Activated CD4-positive, alpha-beta T cell treated with anti-CD3 and anti-CD28 coated beads, Interleukin-2, amount 50 U/mL, for 16 hours (primary cell): ENCODE data around the gene NQO1.

ENCODE experiments used
- DNase-seq: peaks from one replicate; pipeline ENCODE4 v3.0.0-alpha.2; 2020

The NQO1 gene

DNA sequence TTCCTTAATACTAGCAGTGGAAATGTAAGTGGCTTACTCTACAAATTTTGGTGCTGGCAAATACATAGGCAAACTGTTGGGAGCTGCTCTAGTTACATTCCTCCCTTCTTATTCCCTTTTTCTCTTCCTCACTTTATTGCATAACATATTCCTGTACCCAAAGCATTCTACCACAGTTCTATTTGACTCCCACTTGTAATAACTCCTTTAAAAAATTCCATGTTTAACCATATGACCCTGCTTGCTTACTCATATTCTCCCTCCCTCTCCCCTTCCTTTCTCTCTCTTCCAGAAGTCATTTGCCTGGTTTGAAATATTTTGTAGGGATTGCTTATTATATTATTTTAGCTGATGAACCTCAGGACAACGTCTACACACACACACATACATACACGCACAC is 22.7 kb downstream of the NQO1 start:
- no peak for DNase-seq

DNA sequence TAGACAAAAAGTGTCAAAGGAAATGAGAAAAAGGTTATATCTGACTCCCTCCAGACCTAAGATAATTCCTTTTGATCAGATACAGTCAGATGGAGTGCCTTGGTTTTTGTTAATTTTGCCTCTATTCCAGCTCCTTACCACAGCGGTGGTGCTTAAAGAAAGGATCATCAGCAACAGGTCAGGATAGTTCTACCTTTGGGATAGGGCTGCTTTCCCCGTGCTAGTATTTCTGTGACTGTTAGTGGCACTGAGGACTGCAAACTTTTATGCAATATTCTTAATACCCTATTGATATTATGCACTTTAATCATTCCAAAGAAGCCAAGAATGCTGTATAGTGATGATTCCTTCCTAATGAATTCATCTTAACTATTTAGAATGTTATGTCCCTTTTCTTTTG is 24.5 kb downstream of the NQO1 start:
- DNase-seq, result no peak

DNA sequence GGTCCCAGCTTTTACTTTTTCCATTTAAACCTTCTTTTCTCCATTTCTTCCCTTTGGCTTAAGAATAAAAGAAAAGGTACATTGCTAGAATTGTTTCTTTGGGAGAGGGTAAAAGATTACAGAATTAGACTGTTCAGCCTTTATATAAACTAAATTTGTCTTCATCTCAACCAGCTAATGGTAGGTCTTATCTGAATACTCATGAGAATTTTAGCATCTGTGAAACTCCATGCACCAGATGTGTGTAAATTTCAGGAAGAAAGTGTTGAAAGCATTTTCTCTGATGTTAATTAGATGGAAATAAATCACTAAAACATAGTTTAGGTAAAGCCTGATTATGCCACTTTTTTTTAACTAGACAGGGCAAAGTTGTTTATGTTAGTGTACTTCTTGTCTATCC is 24.9 kb downstream of the NQO1 start:
- DNase-seq, result no peak

DNA sequence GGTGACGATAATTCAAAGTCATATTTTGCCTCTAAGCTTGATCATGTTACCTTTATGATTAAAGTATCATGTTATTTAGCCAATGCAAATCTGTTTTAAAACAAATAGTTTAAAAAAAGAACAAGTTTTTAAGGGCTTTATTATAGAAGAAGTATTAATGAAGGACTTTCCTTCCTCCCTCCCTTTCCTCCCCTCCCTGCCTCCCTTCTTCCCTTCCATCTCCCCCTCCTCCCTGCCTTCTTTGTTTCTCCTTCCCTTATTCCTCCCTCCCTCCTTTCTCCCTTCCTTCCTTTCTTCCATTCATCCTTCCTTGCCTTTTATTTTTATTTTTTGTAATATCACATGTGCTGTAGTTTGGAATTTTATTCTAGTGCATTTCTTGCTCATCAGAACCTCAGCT is 26.4 kb downstream of the NQO1 start:
- DNase-seq, result no peak

DNA sequence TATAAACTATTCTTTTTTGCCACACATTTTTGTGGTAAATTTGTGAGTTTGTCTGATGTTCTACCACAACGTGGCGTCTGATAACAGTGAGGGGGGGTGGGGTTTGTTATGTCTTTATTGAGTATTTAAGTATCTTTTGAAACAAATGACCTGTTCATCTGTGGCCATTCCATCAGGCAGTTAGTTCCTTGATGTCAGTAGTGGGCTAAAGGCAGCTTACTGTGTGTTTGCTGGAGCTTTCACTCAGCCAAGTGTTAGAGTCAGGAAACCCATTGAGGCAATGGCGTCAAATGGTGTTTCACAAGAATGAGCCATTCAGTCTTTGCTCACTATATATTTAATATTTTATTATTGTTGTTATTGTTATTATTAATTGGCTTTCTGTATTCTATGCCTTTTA is 28.0 kb downstream of the NQO1 start:
- no peak for DNase-seq

DNA sequence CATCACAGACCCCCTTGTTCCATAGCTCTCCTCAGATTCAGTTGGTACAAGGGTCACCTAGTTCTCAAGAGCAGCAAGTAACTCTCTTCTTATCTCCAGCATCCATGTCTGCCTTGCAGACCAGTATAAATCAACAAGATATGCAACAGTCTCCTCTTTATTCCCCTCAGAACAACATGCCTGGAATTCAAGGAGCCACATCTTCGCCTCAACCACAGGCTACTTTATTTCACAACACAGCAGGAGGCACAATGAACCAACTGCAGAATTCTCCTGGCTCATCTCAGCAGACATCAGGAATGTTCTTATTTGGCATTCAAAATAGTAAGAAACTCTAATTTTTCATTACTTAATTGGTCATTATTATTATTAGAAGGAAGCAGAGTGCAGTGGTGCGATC is 32.4 kb downstream of the NQO1 start:
- no peak for DNase-seq

DNA sequence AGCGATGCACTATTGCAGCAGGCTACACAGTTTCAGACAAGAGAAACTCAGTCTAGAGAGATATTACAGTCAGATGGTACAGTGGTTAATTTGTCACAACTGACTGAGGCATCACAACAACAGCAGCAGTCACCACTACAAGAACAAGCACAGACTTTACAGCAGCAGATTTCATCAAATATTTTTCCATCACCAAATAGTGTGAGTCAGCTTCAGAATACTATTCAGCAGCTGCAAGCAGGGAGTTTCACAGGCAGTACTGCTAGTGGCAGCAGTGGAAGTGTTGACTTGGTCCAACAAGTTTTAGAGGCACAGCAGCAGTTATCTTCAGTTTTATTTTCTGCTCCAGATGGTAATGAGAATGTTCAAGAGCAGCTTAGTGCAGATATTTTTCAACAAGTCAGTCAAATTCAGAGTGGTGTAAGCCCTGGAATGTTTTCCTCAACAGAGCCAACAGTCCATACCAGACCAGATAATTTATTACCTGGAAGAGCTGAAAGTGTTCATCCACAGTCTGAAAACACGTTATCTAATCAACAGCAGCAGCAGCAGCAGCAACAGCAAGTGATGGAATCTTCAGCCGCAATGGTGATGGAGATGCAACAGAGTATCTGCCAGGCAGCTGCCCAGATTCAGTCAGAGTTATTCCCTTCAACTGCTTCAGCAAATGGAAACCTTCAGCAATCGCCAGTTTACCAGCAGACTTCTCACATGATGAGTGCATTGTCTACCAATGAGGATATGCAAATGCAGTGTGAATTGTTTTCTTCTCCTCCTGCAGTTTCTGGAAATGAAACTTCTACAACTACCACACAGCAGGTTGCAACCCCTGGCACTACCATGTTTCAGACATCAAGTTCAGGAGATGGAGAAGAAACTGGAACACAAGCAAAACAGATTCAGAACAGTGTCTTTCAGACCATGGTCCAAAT is 34.1 kb downstream of the NQO1 start:
- no peak for DNase-seq

DNA sequence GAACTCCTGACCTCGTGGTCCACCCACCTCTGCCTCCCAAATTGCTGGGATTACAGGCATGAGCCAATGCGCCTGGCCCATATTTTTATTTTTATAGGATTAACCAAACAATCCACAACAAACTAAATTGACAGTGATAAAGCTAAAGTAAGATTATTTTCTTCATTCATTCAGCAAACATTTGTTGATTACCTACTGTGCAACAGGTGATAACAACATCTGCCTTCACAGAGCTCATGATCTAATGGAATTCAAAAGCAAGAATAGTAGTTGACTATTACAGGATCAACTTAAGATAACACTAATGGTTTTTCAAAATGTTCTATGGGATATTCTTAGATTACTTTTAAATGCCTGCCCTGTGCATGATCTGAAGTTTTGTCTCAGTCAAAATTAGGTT is 37.8 kb downstream of the NQO1 start:
- DNase-seq, result no peak

DNA sequence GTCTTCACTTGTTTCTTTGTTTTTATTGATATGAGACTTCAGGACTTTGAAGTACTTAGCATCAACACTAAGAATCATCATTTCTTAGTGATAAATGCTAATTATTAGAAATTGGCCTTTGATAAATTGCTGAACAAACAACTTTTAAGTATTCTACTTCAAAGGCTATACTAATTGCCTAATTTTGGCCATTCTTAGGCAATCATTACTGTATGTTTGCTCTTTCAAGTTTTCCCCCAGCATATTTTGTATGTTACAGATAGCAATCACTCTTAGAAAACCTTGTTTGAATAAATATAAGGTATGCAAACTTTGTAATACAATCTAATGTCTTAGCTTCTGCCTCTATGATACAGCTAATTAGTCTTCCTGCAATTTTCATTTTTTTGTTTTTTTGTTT is 46.0 kb downstream of the NQO1 start:
- no peak for DNase-seq

DNA sequence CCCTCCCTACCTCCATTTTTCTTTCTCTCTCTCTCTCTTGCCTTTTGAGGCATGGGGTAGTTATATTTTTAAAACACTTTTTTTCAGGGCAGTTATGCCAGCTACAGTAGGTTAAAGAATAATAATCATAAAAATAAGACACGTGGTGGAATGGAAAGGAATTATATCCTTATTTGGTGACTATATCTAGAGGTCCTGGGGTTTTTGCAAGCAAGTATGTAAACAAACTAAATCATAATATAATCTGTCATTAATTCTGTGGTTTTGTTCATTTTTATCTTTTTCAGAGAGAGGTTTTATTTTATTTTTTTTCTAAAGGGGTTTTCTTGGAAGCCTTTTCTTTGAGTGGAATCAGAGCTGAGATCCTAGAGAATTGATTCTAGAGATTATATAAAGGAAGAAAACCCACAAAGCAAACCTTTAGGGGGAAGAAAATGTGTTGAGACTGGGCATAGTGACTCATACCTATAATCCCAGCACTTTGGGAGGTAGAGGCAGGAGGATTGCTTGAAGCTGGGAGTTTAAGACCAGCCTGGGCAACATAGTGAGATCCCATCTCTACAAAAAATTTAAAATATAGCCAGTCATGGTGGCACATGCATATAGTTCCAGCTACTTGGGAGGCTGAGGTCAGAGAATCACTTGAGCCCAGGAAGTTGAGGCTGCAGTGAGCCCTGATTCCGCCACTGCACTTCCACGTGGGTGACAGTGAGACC is 53.2 kb downstream of the NQO1 start:
- no peak for DNase-seq

DNA sequence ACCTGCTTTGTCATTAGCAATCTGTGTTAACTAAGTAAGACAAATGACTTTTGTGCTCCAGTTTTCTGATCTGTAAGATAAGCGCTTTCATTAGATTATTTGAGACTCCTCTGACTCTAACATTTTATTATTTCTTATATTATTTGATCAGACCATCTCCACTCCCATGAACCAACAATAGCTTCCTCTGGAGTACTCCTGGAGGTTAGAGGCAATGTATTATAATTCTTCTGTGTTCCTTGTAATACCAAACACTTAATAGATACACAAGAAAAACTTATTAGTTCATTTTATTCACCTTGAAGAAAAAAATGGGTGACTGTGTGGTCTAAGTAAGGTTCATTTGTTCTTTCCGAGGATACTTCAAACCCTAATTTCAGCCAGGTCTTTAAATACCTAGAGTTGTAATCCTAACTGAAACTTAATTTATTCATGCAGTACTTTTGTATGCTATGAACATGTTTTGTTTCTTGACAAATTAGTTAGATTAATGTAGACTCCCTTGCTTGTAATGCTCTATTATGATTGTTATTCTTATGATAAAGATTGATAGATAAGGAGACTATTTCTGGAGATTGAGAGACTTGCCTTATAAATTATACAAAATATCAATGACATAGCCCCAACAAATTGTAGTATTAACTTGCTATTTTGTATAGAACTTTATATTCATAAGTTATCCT is 53.9 kb downstream of the NQO1 start:
- no peak for DNase-seq

DNA sequence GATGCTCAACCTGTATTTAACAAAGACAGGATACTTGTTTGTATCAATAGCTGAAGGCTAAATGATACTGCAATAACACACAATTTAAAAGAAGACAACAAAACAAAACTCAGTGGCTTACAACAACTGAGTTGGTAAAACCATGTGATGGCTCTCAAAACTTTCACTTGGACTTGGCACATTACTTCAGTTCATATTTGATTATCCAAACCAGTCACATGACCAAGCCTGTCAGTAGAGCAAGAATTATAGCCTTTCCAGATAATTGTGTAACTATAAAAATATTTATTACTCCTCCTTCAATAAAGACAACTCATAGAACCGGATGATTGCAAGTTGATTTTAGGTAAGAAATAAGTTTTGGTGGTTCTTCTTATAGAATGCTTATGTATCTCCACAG is 56.8 kb downstream of the NQO1 start:
- no peak for DNase-seq

DNA sequence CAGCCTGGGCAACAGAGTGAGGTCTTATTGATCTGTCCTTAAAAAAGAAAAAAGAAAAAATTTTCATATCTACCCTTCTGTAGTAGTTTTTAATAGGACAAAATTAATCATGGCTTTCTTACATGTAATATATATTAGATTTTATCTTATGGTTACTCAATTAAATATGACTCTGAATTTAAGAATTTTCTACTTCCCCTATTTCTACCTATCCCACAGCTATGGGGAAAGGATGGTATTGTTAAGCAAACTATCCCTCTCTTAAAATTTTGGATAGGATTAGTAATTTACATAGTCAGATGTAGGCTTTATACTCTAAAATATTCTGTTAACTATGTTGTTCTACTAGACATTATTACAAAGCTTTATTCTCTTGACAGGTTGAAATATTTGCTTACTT is 62.5 kb downstream of the NQO1 start:
- no peak for DNase-seq

DNA sequence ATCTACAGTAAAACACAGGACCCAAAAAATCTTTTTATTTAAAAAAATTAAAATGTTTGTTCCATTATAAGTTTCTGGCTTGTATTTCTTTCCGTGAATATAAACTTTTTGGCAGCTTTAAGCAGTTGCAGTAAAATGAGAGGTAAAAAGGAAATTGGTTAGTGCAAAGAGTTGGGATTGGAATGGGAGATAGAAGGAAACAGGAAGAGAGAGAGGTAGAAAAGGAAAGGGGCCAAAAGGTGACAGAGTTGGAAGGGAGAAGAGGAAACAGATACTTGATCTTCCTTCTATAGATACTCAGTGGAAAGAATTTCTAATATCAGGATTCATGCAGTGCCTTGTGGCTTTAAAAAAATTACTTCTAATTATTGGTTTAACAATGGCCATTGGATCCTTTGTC is 63.5 kb downstream of the NQO1 start:
- no peak for DNase-seq

DNA sequence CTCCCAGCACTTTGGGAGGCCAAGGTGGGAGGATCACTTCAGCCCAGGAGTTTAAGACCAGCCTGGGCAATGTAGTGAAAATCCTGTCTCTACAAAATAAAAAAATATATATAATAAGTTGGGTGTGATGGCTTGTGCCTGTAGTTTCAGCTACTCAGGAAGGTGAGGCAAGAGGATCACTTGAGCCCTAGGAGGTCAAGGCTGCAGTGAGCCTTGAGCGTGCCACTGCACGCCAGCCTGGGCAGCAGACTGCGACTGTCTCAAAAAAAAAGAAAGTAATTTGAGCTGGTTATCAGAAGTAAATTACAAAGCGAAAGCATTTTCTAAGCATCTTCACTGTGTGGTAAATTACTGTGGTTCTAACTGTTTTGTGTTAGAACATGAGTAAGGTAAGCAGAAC is 66.2 kb downstream of the NQO1 start:
- DNase-seq, result no peak
